BE2C (cell line): Measurements from ENCODE around the gene PTPRR.

Experiments used
- DNase-seq: peaks from one replicate; pipeline ENCODE4 v3.0.0-alpha.2; 2020
- H3K27me3 ChIP-seq: fragments of 250-450 bp; sonication (Bioruptor Pico); 2 replicates; pipeline ENCODE4 v1.5.1; 2020; ENCODE audit warnings: mild to moderate bottlenecking
- H3K36me3 ChIP-seq: fragments of 250-450 bp; sonication (Bioruptor Pico); 2 replicates; pipeline ENCODE4 v1.5.1; 2020; ENCODE audit warnings: mild to moderate bottlenecking
- H3K4me1 ChIP-seq: fragments of 250-450 bp; sonication (Bioruptor Pico); 2 replicates; pipeline ENCODE4 v1.5.1; 2020
- H3K4me3 ChIP-seq: 2 replicates; pipeline ENCODE4 v1.5.1; 2011; ENCODE audit warnings: low read depth, low read length
- H3K9me3 ChIP-seq: fragments of 250-450 bp; sonication (Bioruptor Pico); 2 replicates; pipeline ENCODE4 v1.5.1; 2020
- CTCF ChIP-seq: IDR thresholded peaks from 2 replicates; pipeline ENCODE4 v1.5.1; 2012; ENCODE audit warnings: mild to moderate bottlenecking, low read depth, low read length

Gene PTPRR

GRCh38 chr12:70598467-70599193 lies 321.9 kb downstream of the PTPRR start:
- Histone ChIP-seq H3K9me3 (no peaks in the 10 kb centered on the region), H3K27me3 (no peaks in the 10 kb centered on the region), H3K4me1 (no peaks in the 10 kb centered on the region), H3K4me3 (no peak overlapping the region), H3K36me3 (peaks cover 12% of the 10 kb centered on the region)
- no peak for TF ChIP-seq CTCF
- DNase-seq: no peak

DNA sequence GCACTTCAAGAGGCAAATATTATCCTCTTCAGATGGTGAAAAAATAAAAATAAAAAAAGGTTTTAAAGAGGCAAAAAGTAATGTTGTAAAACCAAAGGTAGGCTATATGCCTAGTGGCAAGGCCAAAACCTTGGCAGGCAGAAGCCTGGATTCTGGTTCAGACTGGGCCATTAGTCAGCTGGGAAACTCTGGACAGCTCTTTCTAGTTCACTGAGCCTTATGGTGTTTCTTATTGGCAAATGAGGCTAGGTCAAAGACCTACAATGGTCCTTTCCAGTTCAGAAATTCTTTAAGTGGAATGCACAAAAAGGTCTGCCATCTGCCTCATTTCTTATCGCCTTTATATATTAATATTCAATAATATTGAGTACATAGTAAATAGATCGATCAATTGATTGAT lies 327.9 kb downstream of the PTPRR start:
- no peak for DNase-seq
- Histone ChIP-seq H3K27me3 (no peaks in the 10 kb centered on the region), H3K4me1 (no peaks in the 10 kb centered on the region), H3K4me3 (no peak overlapping the region), H3K9me3 (no peaks in the 10 kb centered on the region), H3K36me3 (peaks cover 22% of the 10 kb centered on the region)
- no peak for TF ChIP-seq CTCF

- peaks cover 32% of the 10 kb centered on the region for H3K36me3 ChIP-seq
- no peak overlapping the region for H3K4me3 ChIP-seq
- no peak for DNase-seq
- H3K4me1 ChIP-seq: no peaks in the 10 kb centered on the region
- TF ChIP-seq CTCF: no peak
- no peaks in the 10 kb centered on the region for H3K27me3 ChIP-seq
- no peaks in the 10 kb centered on the region for H3K9me3 ChIP-seq
Observed at GRCh38 chr12:70590549-70591226, 329.9 kb downstream of the PTPRR start.

DNA sequence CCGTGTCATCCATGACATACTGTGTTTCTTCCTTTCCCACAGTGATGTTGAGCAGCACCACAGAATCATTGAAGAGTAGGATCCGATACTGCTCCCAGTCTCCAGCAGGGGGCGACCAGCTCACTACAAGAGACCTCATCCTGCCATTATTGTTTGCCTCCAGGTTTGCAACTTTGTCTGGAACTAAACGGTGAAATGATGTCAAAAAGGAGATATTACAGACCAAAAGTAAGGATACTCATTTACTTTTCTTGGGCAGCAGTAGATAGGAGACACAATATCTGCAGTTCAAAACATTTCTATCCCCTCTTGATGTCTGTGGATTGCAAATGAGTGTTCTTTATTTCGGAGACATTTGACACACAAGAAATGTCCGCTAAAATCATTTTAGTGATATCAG lies 330.5 kb downstream of the PTPRR start:
- Histone ChIP-seq H3K4me3 (no peak overlapping the region), H3K4me1 (no peaks in the 10 kb centered on the region), H3K9me3 (no peaks in the 10 kb centered on the region; the same call in 1 of the 2 replicates), H3K27me3 (no peaks in the 10 kb centered on the region), H3K36me3 (peaks cover 36% of the 10 kb centered on the region)
- peak; percentile 86 for TF ChIP-seq CTCF
- peak; percentile 76 for DNase-seq
